A673 (cell line): Measurements from ENCODE around the gene PEAR1. TPM values are rescaled to one million over a fixed set of nuclear protein-coding genes. Genes with fewer than 3 reads are reported as not detected.

Experiments used
- Bru-seq: library from RNA; stranded (reverse); fragments of 400-500 nt; gene quantifications from one replicate; lab custom pipeline; 2021; lab: Mats Ljungman, UMichigan
- BruChase-seq, 2 experiments: library from RNA; stranded (reverse); fragments of 400-500 nt; gene quantifications; one replicate each; lab custom pipeline; 2021; lab: Mats Ljungman, UMichigan
- BruUV-seq: library from RNA; stranded (reverse); fragments of 400-500 nt; replicated peaks from 2 replicates; lab custom pipeline; 2021; lab: Mats Ljungman, UMichigan
- CTCF ChIA-PET: fragments of 300-600 bp; sonication (Branson Sonifier 250); formaldehyde crosslinking; loops from one replicate; lab custom pipeline; 2022; ENCODE audit warnings: antibody characterized with exemption; lab: Charles Lee
- POLR2A ChIA-PET: fragments of 300-600 bp; sonication (Branson Sonifier 250); formaldehyde crosslinking; loops from one replicate; lab custom pipeline; 2022; ENCODE audit warnings: antibody characterized with exemption; ENCODE audit not compliant: low non-redundant PET; lab: Charles Lee
- DNase-seq: peaks from one replicate; pipeline ENCODE4 v3.0.0-alpha.2; 2015; ENCODE audit warnings: low spot score
- H3K27ac ChIP-seq: fragments of 200-600 bp; sonication (generic); 2 replicates; pipeline ENCODE4 v1.5.1; 2016; ENCODE audit warnings: mixed run types, low read depth, mild to moderate bottlenecking, mixed read lengths, antibody characterized with exemption, low read length; ENCODE audit not compliant: poor library complexity, severe bottlenecking
- H3K27me3 ChIP-seq: fragments of 200-600 bp; sonication (generic); replicated peaks from 2 replicates; pipeline ENCODE4 v1.6.1; 2017; ENCODE audit warnings: mixed run types, low read depth, mild to moderate bottlenecking, mixed read lengths, antibody characterized with exemption, low read length; ENCODE audit not compliant: insufficient read depth, poor library complexity
- H3K36me3 ChIP-seq: fragments of 200-600 bp; sonication (generic); 2 replicates; pipeline ENCODE4 v1.6.1; 2016; ENCODE audit warnings: mixed run types, mild to moderate bottlenecking, mixed read lengths, antibody characterized with exemption, low read length; ENCODE audit not compliant: insufficient read depth, poor library complexity, severe bottlenecking
- H3K4me1 ChIP-seq: fragments of 200-600 bp; sonication (generic); 2 replicates; pipeline ENCODE4 v1.6.1; 2017; ENCODE audit warnings: mixed run types, mild to moderate bottlenecking, mixed read lengths, antibody characterized with exemption, low read length; ENCODE audit not compliant: insufficient read depth, poor library complexity, severe bottlenecking
- H3K4me3 ChIP-seq: fragments of 200-600 bp; sonication (generic); 2 replicates; pipeline ENCODE4 v1.5.1; 2016; ENCODE audit warnings: low read depth, mixed run types, mild to moderate bottlenecking, mixed read lengths, low read length; ENCODE audit not compliant: poor library complexity, severe bottlenecking
- H3K9me3 ChIP-seq: fragments of 200-600 bp; sonication (generic); 2 replicates; pipeline ENCODE4 v1.6.1; 2016; ENCODE audit warnings: mixed run types, low read depth, mild to moderate bottlenecking, mixed read lengths, antibody characterized with exemption, low read length; ENCODE audit not compliant: poor library complexity, severe bottlenecking
- EZH2 ChIP-seq: fragments of 200-600 bp; sonication (generic); IDR thresholded peaks from 2 replicates; pipeline ENCODE4 v1.6.1; 2017; ENCODE audit warnings: borderline replicate concordance, low read depth, mild to moderate bottlenecking, mixed read lengths, antibody characterized with exemption, low read length; ENCODE audit not compliant: poor library complexity, severe bottlenecking
- intact Hi-C: fragments of 100-400 bp; cut with micrococcal nuclease; formaldehyde crosslinking; loops from one replicate; pipeline ENCODE4 v1.10.0; 2022; ENCODE audit not compliant: unreplicated experiment
- long read RNA-seq: library from polyadenylated mRNA; stranded (forward); transcript quantifications from one replicate; pipeline ENCODE4 v2.0.0, GENCODE V29; 2022
- total RNA-seq: library from RNA; stranded (reverse); gene quantifications from 2 replicates; pipeline ENCODE4 v1.2.3, GENCODE V29; 2021
- TF ChIP-seq, protein P1 (sequence below): fragments of 300-800, 200-600 bp; sonication (generic); conservative IDR thresholded peaks from 2 replicates; pipeline ENCODE4 v1.5.1; 2017; ENCODE audit warnings: low read depth, mild to moderate bottlenecking, antibody characterized with exemption, low read length, moderate library complexity, mixed read lengths

Gene PEAR1, protein sequence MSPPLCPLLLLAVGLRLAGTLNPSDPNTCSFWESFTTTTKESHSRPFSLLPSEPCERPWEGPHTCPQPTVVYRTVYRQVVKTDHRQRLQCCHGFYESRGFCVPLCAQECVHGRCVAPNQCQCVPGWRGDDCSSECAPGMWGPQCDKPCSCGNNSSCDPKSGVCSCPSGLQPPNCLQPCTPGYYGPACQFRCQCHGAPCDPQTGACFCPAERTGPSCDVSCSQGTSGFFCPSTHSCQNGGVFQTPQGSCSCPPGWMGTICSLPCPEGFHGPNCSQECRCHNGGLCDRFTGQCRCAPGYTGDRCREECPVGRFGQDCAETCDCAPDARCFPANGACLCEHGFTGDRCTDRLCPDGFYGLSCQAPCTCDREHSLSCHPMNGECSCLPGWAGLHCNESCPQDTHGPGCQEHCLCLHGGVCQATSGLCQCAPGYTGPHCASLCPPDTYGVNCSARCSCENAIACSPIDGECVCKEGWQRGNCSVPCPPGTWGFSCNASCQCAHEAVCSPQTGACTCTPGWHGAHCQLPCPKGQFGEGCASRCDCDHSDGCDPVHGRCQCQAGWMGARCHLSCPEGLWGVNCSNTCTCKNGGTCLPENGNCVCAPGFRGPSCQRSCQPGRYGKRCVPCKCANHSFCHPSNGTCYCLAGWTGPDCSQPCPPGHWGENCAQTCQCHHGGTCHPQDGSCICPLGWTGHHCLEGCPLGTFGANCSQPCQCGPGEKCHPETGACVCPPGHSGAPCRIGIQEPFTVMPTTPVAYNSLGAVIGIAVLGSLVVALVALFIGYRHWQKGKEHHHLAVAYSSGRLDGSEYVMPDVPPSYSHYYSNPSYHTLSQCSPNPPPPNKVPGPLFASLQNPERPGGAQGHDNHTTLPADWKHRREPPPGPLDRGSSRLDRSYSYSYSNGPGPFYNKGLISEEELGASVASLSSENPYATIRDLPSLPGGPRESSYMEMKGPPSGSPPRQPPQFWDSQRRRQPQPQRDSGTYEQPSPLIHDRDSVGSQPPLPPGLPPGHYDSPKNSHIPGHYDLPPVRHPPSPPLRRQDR
- 0.35 and 0.52 TPM in 2 replicates for total RNA-seq
- percentile 7 among the genes with signal in this experiment for Bru-seq, nascent RNA
- percentile 19 among the genes with signal in this experiment for BruChase-seq, experiment 1, labeled RNA remaining after a 2-hour chase
- percentile 28 among the genes with signal in this experiment for BruChase-seq, experiment 2, labeled RNA remaining after a 6-hour chase
- long read RNA-seq, partial matches to known transcripts = 0 of 1 reads
- long read RNA-seq, other reads (novel, unspliced or antisense) = 1 of 1 reads

DNA sequence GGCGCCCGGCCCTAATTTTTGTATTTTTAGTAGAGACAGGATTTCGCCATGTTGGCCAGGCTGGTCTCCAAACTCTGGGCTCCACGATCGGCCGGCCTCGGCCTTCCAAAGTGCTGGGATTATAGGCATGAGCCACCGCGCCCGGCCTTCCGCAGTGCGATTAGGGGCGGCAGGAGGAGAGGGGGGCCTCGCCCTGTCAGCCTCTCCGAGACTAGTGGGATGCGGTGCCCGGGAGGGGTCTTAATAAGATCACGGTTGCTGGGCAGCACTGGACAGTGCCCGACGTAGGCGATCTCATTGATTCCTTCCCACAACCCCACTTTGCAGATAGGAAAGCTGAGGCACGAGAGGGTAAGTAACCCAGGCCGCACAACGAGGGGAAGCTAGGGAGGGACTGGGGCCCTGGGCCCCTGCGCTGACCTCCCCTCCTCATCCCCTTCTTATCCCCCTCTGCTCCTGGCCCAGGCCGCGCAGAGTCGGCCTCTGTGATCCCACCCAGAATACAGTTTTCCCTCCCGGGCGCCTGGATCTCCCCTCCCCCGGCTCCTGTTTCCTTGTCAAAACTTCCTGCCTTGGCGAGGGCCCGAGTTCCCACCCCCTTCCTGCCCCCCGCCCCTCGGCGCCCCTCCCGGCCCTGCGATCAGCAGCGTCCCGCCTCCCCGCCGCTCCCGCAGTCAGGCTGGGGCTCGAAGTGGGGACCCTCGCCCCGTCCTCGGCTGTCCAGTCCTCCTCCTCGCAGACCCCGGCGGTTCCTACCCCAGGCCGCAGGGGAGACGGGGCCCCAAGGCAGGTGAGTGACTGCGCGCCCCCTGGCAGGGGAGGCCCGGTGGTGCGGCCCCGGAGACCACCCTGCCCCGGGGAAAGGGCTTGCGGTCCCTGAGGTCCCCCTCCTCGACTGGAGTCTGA lies at the start of gene PEAR1:
TSS of gene PEAR1 (plus strand) at position 671 of the 906 bp plus-strand sequence. CDS start 10,209 bp downstream, outside the sequence.
- peak within 1 kb of the TSS; percentile 29 for H3K4me3 ChIP-seq
- H3K9me3 ChIP-seq = no peaks in the 10 kb centered on the region
- POLR2A ChIA-PET = no interaction called here
- no peaks in the 10 kb centered on the region for H3K27me3 ChIP-seq
- CTCF ChIA-PET = interaction anchor here (0.6 to 1.5 kb wide), 9 partner anchors 13 to 225 kb away, joined by 3 to 12 read pairs (median 6); no protein-coding TSS in a partner anchor
- intact Hi-C loops = loop anchor here (2.0 to 10.0 kb wide), 2 partner anchors 34 to 262 kb away; no protein-coding TSS in a partner anchor
- no peak for TF ChIP-seq EZH2
- TF ChIP-seq, protein P1, sequence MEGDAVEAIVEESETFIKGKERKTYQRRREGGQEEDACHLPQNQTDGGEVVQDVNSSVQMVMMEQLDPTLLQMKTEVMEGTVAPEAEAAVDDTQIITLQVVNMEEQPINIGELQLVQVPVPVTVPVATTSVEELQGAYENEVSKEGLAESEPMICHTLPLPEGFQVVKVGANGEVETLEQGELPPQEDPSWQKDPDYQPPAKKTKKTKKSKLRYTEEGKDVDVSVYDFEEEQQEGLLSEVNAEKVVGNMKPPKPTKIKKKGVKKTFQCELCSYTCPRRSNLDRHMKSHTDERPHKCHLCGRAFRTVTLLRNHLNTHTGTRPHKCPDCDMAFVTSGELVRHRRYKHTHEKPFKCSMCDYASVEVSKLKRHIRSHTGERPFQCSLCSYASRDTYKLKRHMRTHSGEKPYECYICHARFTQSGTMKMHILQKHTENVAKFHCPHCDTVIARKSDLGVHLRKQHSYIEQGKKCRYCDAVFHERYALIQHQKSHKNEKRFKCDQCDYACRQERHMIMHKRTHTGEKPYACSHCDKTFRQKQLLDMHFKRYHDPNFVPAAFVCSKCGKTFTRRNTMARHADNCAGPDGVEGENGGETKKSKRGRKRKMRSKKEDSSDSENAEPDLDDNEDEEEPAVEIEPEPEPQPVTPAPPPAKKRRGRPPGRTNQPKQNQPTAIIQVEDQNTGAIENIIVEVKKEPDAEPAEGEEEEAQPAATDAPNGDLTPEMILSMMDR = no peak
- BruUV-seq = no TSS peak
- H3K4me1 ChIP-seq = no peaks in the 10 kb centered on the region
- no peak for DNase-seq
- H3K36me3 ChIP-seq = no peaks in the 10 kb centered on the region
- no peak within 1 kb of the TSS for H3K27ac ChIP-seq

DNA sequence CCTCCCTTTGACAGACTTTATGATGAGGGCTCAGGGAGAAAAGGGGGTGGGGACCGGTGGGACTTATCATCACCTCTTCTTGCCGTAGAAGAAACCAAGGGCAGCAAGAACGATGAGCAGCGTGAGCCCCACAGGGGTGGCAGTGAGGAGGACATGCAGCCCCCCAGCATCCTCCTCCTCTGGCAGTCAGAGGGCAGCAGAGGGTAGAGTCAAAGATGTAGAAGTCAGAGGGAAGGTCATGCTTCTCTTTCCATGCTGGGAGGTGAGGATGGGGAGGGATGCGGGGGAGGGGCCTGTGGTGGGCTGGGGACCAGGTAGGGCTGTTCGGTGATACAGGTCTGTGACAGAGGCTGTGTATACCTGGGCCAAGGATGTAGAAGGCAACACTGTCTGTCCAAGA lies 49.4 kb upstream of the PEAR1 start:
- CTCF ChIA-PET = no interaction called here

More for the DNA sequence above, 49.4 kb upstream of the PEAR1 start:
- H3K27ac ChIP-seq = no peak overlapping the region
- intact Hi-C loops = no loop called here
- no TSS peak for BruUV-seq
- TF ChIP-seq, protein P1 = no peak
- TF ChIP-seq EZH2 = no peak
- no peaks in the 10 kb centered on the region for H3K36me3 ChIP-seq
- H3K4me1 ChIP-seq = no peaks in the 10 kb centered on the region
- POLR2A ChIA-PET = no interaction called here
- H3K4me3 ChIP-seq = no peak overlapping the region
- no peak for DNase-seq
- no peaks in the 10 kb centered on the region for H3K9me3 ChIP-seq
- no peaks in the 10 kb centered on the region for H3K27me3 ChIP-seq
